Hematopoietic multipotent progenitor cell treated with erythropoietin and hydrocortisone succinate and interleukin-3 and kit ligand, for 8 days (in vitro differentiated cells): ENCODE measurements around the gene RAB11A.

ENCODE experiments used
- DNase-seq: peaks from one replicate; pipeline ENCODE4 v3.0.0-alpha.2; 2015

RAB11A gene

DNA sequence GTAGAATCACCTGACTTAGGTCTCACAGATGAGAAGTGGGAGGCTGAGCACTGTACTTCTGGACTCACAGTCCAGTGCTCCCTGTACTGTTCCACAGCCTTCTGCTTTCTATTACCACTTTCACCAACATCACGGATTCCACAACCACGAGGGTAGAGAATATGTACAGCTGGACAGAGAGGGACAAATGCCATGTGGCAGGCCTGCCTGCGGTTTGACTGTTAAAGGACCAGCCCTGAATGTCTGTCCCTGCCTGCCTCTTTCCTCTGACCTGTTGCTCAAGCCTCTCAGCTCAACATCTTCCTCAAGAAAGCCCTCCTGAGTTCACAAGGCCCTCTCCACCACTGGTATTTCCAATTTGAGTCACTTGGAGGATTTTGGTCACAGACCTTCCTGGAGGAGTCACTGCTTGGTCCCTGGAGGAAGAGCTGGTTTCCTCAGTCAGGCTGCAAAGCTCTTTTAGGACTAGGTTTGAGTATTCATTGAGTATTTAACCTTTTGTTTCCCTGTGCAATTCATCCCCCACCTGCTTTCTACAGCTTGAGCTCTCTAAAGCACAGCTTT lies 49.1 kb downstream of the RAB11A start:
- no peak for DNase-seq

- DNase-seq, result no peak
Observed at GRCh38 chr15:65918945-65919344, 49.7 kb downstream of the RAB11A start.

DNA sequence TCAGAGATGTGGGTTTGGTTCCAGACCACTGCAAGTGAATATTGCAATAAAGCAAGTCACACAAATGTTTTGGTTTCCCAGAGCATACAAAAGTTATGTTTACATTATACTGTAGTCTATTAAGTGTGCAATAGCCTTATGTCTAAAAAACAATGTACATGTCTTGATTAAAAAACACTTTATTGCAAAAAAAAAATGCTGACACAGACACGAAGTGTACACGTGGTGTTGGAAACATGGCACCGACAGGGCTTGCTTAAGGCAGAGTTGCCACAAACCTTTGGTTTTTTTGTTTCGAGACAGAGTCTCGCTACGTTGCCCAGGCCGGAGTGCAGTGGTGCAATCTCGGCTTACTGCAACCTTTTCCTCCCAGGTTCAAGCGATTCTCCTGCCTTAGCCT lies 50.1 kb downstream of the RAB11A start:
- DNase-seq, result no peak

DNA sequence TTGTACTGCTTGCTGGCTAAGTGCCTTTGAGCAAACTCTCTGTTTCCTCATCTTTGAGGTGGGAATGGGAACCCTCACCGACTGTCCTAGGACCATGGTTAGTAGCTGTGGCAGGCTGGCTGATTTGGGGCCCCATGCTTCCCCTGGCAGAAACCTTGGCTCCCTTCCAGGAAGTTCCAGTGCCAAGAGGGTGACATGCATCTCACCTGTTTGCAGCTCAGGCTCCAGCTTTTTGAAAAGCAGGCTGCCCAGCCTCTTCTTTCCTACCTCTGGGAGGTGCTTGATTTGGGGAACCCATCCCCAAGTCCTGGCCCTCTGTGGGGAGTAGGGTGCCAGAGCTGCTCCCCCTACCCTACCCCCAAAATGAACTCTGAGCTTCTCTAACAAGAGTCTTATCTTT lies 50.8 kb downstream of the RAB11A start:
- DNase-seq, result no peak

- no peak for DNase-seq
Observed at GRCh38 chr15:65920825-65921309, 51.6 kb downstream of the RAB11A start.

DNA sequence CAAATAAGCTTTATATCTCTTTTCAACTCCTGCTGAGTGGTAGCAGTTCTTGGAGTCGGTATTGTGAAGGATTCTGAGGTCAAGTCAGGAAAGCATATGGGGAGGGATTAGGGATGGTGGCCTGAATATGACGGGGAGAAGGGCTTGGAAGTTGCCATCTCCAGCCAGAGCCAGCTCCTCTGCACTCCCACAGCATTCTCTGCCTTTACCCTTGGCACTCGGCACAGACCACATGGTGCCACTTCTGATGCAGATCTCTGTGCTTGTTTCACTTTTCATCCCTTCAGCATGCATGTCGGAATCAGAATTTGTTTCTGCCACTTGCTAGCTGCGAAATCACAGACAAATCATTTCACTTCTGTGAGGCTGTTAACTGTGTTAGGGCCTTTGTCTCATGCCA lies 52.5 kb downstream of the RAB11A start:
- no peak for DNase-seq

- DNase-seq, result no peak
Observed at GRCh38 chr15:65922621-65923020, 53.3 kb downstream of the RAB11A start.

GRCh38 chr15:65923264-65923663 lies 54.0 kb downstream of the RAB11A start:
- DNase-seq, result no peak

DNA sequence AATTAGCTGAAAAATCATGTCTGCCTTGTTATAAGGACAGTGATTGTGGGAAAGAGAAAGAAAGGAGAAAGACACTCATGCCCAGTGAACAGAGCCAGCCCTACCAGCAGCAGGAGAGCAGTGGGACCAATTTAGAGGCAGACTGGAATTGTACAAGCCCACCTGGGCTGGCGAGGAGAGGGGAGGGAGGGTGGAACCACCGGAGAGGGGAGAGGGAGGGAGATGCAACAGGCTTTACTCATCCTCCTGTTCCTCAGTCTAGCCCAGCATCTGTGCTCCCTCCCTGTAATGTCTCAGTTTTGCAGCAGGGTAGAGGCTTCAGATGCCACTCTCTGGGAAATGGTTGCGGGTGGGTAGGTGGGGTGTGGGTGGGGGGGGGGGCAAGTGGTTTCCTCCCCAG lies 54.7 kb downstream of the RAB11A start:
- no peak for DNase-seq

DNA sequence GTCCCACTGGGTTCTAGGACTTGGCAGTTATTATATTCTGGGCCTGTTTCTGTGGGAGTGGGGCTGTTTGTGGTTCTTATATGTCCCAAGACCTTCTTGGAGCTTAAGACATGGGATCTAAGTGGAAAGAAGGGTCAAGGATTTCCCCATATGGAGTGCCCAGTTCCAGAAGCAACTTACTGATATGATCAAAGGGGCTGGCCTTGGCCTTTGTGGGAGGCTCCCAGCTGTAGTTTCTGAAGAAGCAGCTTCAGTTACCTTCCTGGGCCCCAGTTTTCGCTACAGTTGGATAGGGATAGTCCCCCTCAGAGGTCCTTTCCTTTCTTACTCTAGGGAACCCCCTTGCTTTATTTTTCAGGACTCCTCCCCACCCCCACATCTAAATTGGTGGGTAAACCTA lies 56.0 kb downstream of the RAB11A start:
- no peak for DNase-seq

DNA sequence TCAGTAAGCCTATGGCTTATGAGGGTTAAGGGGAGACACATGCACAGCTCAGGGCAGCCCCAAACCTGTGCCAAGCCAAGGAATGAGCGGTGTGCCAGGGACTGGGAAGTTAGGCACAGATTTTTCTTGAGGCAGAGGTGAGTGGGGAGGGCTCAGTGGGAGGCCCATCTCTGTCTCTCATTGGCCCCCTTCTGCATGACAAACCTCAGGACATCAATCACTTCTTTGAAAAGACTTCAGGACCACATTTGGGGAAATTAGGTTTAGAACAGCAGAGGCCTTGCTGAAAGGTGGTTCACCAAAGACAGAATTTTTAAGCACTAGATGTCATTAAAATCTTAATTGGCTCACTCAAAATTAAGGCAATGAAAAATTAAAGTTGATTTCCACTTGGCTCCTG lies 57.2 kb downstream of the RAB11A start:
- DNase-seq, result no peak

DNA sequence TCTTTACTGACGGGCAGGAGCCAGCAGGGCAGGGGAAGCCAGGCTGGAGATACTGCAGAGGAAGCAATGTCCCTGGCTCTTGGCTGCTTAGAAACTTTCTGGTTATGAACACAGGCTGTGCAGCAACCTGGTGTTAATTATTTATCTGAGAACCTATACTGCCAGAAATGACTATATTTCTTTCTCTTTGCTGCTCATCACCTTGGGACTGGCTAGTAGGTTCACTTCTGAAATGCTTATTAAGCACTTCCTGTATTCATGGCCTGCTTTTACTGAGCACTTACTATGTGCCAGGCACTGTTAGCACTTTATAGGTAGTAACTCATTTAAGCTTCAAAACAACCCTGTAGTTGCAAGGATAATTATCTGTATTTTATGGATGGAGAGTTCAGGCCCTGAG lies 57.6 kb downstream of the RAB11A start:
- no peak for DNase-seq

GRCh38 chr15:65927545-65927944 lies 58.3 kb downstream of the RAB11A start:
- DNase-seq, result no peak

- DNase-seq, result no peak
Observed at GRCh38 chr15:65929573-65929972, 60.3 kb downstream of the RAB11A start.

DNA sequence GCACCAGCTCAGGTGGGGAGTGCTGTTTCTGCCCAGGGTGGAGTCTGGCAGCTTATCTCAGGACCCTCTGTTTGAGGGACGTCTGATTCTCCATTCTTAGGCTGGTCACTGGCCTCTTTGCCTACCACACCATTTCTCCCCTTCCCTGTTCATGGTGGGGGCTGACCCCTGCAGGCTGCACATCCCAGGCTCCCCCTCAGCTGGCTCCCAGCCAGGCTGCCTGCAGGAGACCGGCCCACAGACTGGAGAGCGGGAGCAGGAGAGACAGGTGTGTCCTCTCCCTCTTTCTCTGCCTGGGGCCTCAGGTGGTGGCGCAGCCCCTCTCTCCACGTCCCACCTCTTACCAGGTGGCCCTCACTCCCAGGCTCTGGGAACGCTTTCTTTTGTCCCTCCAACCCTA lies 60.8 kb downstream of the RAB11A start:
- DNase-seq, result no peak

DNA sequence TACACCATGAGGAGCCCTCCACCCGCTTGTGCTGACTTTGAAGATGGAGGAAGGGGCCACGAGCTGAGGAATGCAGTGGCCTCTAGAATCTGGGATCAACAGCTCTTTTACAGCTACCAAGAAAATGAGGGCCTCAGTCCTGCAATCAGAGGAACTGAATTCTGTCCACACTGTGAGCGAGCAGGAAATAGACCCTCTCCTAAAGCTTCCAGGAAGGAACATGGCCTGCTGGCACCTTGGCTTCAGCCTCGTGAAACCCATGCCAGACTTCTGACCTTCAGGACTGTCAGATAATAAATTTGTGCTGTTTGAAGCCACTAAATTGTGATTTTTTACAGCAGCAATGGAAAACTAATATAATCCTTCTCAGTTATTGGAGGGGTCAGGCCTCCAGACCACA lies 61.9 kb downstream of the RAB11A start:
- DNase-seq, result no peak

DNA sequence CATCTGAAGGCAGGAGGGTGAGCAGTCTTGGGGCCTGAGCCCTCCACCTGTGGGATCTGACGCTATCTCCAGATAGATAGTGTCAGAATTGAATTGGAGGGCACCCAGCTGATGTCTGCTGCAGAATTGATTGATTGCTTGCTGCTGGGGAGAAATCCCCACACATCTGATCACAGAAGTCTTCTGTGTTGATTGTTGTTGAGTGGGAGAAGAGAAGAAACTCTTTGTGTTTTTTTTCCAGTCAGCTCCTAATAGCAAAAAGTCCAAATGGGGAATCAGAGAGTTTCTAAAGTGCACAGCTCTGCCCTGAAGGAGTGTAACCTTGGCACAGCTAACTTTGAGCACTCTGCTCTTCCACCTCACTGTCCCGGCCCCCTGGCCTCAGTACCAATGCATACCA lies 66.1 kb downstream of the RAB11A start:
- no peak for DNase-seq

GRCh38 chr15:65936282-65936681 lies 67.0 kb downstream of the RAB11A start:
- no peak for DNase-seq

- DNase-seq, result no peak
Observed at GRCh38 chr15:65937054-65937453, 67.8 kb downstream of the RAB11A start.

DNA sequence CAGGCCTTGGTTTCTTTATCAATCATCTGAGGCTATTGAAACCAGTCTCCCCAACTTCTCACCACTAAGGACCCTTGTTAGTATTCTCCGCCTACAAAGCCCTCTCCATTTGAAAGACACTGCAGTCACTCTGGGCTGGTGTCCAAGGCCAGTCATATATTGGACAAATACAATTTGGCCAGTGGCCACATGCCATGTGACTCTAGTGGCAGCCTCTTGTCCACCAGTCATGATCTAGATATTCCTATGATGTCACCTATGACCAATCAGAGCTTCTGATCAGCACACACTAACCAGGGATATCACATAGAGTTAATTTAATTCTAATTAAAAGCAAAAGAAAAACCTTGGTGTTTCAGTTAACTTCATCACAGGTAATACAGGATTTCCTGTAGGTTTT lies 68.2 kb downstream of the RAB11A start:
- DNase-seq, result peak; percentile 3

- no peak for DNase-seq
Observed at GRCh38 chr15:65938604-65939003, 69.3 kb downstream of the RAB11A start.

DNA sequence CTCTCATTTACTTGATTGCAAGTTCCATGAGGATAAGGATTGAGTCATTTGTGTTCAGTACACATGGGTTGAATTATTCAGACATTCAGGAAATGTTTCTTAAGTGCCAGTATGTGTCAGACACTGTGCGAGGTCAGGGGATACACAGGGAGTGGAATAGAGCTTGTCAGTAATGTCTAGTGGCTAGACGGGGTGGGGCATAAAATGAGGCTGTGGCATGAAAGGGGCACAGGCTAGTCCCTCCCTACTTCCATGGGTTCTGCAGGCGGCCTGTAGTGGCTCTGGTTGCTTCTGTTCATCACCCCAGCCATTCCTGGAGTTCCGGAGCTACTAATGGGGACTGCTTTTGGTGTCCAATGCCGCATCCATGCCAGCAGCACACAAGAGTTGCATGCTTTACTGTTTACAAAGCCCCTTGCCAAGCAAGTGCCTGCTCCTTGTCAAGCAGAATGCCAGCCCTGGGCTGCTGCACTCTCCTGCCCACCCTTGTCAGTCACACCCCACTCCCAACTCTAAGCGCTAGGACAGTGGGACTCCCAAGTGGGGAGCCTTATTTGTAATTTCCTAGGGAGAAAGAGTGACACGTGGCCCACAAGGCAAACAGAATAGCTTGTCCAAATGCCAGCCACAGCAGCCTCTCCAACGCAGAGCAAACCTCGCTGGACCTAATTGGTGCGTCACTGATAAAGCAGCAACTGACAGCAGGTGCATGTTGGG lies 70.8 kb downstream of the RAB11A start:
- no peak for DNase-seq

DNA sequence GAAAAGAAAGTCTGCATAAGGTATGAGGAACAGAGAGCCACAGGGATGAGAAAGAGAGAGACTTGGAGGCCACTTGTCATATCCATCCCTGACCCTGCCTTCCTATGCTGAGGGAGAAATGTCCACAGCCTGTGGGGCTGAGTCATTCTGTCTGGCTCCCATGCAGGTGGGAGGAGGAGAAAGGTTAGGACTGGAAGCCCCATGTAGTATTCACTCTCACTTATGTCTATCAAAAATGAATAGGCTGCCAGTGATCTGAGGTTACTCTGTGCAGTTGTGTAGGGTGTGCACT lies 71.3 kb downstream of the RAB11A start:
- no peak for DNase-seq
